Ishikawa (cell line): Measurements from ENCODE around the gene SPATA21.

Experiments used
- CEBPB ChIP-seq: IDR thresholded peaks from 2 replicates; pipeline ENCODE4 v1.6.1; 2012
- EP300 ChIP-seq: IDR thresholded peaks from 2 replicates; pipeline ENCODE4 v1.6.1; 2012; ENCODE audit warnings: borderline replicate concordance
- TAF1 ChIP-seq: IDR thresholded peaks from 2 replicates; pipeline ENCODE4 v1.6.1; 2012; ENCODE audit warnings: low read depth, mild to moderate bottlenecking

DNA sequence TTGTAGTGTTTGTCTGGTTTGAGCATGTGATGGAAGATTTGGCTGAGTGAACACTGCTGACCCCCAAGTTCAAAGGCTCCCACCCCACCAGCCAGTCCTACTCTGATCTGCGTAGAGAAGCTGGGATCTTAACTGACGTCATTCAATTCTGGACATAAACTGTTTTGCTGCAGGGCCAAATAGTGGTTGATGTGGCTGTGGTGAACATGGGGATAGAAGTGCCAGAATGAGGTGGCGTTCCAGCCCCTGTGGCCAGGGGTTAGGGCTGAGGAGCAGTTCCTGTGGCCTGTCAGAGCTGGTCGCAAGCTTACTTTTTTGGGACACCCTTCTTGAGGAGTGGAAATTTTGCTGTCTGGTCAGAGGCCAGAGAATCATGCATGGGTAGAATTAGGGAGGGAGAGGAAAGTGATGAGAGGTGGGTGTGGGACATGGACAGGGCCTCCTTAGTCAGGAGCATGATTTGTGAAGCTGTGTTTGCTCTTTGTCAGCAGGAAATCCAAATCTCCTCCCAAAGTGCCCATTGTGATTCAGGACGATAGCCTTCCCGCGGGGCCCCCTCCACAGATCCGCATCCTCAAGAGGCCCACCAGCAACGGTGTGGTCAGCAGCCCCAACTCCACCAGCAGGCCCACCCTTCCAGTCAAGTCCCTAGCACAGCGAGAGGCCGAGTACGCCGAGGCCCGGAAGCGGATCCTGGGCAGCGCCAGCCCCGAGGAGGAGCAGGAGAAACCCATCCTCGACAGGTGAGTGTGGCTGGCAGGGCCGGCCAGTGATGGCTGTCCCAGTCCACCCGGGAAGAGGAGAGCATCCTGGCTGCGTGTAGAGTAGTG lies 44.3 kb downstream of the SPATA21 start:
- TF ChIP-seq CEBPB (no peak), EP300 (no peak), TAF1 (no peak)
